ENCODE results near the gene FXYD4. TPM values are rescaled to one million over a fixed set of nuclear protein-coding genes. Genes with fewer than 3 reads are reported as not detected.
A peak's percentile ranks its signal among the peaks of the same experiment; 100 is the strongest.

FXYD4 gene
- total and polyA plus RNA-seq, 5 experiments from 2014 or later: not detected

GRCh38 chr10:43362191-43362839 lies 9.1 kb upstream of the FXYD4 start:
- POLR2A ChIA-PET: interaction anchor here (0.6 to 3.1 kb wide), 14 partner anchors 10 to 287 kb away, joined by 3 to 19 read pairs (median 3); partner anchors contain the start of genes CSGALNACT2, FXYD4, HNRNPF and ZNF32
- H3K36me3 Mint-ChIP-seq: no peaks in the 10 kb centered on the region
- ATAC-seq (peak; percentile 97 to 98), DNase-seq (peak; percentile 91 to 99 (median 96))
- H3K4me3 Mint-ChIP-seq: peak overlapping the region; percentile 84 to 100 (median 97)
- H3K27ac Mint-ChIP-seq: peak overlapping the region; percentile 95 to 99 (median 97)
- H3K9me3 Mint-ChIP-seq: no peaks in the 10 kb centered on the region
- peaks cover 15 to 31% (median 30%) of the 10 kb centered on the region in 4 donors for H3K4me1 Mint-ChIP-seq
- H3K27me3 Mint-ChIP-seq: peaks cover 0 to 2% (median 0%) of the 10 kb centered on the region in 5 donors

- POLR2A ChIA-PET: interaction anchor here (0.6 to 0.9 kb wide), 2 partner anchors 17 to 33 kb away, joined by 4 read pairs; no protein-coding TSS in a partner anchor
- H3K27ac Mint-ChIP-seq: peak overlapping the region in 2 of 10 donors; percentile 7 to 10
- DNase-seq (no peak), ATAC-seq (no peak)
- H3K27me3 Mint-ChIP-seq: peaks cover 0 to 2% (median 0%) of the 10 kb centered on the region in 5 donors
- no peak overlapping the region for H3K4me3 Mint-ChIP-seq
- H3K9me3 Mint-ChIP-seq: no peaks in the 10 kb centered on the region
- H3K36me3 Mint-ChIP-seq: no peaks in the 10 kb centered on the region
- peaks cover 13 to 29% (median 28%) of the 10 kb centered on the region in 4 donors for H3K4me1 Mint-ChIP-seq
These were observed 6.4 kb upstream of the FXYD4 start for GRCh38 chr10:43365001-43365400.

DNA sequence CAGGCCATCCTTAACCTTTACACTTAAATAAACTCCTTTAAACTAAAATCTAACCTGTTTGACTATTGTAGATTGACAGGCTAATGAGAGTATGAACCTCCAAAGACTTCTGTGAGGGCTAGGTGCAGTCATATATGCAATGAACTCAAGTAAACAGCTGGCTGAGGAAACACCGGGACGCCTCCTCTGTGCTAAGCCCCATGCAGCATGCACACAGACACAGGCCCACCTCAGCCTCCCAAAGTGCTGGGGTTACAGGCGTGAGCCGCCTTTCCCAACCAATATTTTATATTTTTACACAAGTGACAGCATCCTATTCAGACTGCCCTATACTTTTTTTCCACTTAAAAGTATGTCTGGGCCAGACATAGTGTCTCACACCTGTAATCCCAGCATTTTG lies 1.5 kb upstream of the FXYD4 start:
- Mint-ChIP-seq H3K4me3 (no peak overlapping the region), H3K27me3 (peaks cover 0 to 2% (median 0%) of the 10 kb centered on the region in 5 donors), H3K9me3 (no peaks in the 10 kb centered on the region), H3K36me3 (no peaks in the 10 kb centered on the region), H3K27ac (peak overlapping the region in 2 of 10 donors; percentile 34 to 60), H3K4me1 (peaks cover 5 to 16% (median 12%) of the 10 kb centered on the region in 4 donors)
- DNase-seq: peak in 1 of 10 donors; percentile 21
- ATAC-seq: no peak
- POLR2A ChIA-PET: no interaction called here

GRCh38 chr10:43370671-43371215 lies 693 bp upstream of the FXYD4 start:
- no peak for ATAC-seq
- Mint-ChIP-seq H3K4me1 (peaks cover 5 to 16% (median 12%) of the 10 kb centered on the region in 4 donors), H3K9me3 (no peaks in the 10 kb centered on the region), H3K27me3 (peaks cover 0 to 2% (median 0%) of the 10 kb centered on the region in 5 donors), H3K4me3 (no peak overlapping the region), H3K36me3 (no peaks in the 10 kb centered on the region), H3K27ac (no peak overlapping the region)
- POLR2A ChIA-PET: interaction anchor here (0.6 kb wide), 1 partner anchor 92 kb away, joined by 4 read pairs; no protein-coding TSS in a partner anchor
- DNase-seq: peak in 1 of 10 donors; percentile 32

GRCh38 chr10:43372765-43373361 lies 1.4 kb downstream of the FXYD4 start:
- POLR2A ChIA-PET: interaction anchor here (1.6 kb wide), 1 partner anchor 10 kb away, joined by 3 read pairs; no protein-coding TSS in a partner anchor
- Mint-ChIP-seq H3K4me3 (no peak overlapping the region), H3K36me3 (no peaks in the 10 kb centered on the region), H3K27ac (peak overlapping the region in 1 of 10 donors; percentile 59), H3K9me3 (no peaks in the 10 kb centered on the region), H3K27me3 (no peaks in the 10 kb centered on the region), H3K4me1 (peaks cover 5 to 16% (median 12%) of the 10 kb centered on the region in 4 donors)
- ATAC-seq: no peak
- peak in 1 of 10 donors; percentile 7 for DNase-seq

GRCh38 chr10:43373461-43373860 lies 2.0 kb downstream of the FXYD4 start:
- POLR2A ChIA-PET: interaction anchor here (0.5 to 1.0 kb wide), 2 partner anchors 13 to 28 kb away, joined by 3 to 4 read pairs; no protein-coding TSS in a partner anchor
- H3K27ac Mint-ChIP-seq: peak overlapping the region in 1 of 10 donors; percentile 81
- no peak for ATAC-seq
- H3K36me3 Mint-ChIP-seq: no peaks in the 10 kb centered on the region
- H3K27me3 Mint-ChIP-seq: no peaks in the 10 kb centered on the region
- H3K4me3 Mint-ChIP-seq: no peak overlapping the region
- DNase-seq: peak in 1 of 10 donors; percentile 41
- H3K9me3 Mint-ChIP-seq: no peaks in the 10 kb centered on the region
- peaks cover 5 to 16% (median 12%) of the 10 kb centered on the region in 4 donors for H3K4me1 Mint-ChIP-seq

GRCh38 chr10:43374194-43374593 lies 2.8 kb downstream of the FXYD4 start:
- POLR2A ChIA-PET: interaction anchor here (1.0 kb wide), 1 partner anchor 14 kb away, joined by 3 read pairs; no protein-coding TSS in a partner anchor
- peak overlapping the region in 1 of 10 donors; percentile 11 for H3K27ac Mint-ChIP-seq

GRCh38 chr10:43375401-43376020 lies 4.1 kb downstream of the FXYD4 start:
- Mint-ChIP-seq H3K4me3 (no peak overlapping the region), H3K27ac (peak overlapping the region in 1 of 10 donors; percentile 62)
- POLR2A ChIA-PET: no interaction called here

More at GRCh38 chr10:43374194-43374593, 2.8 kb downstream of the FXYD4 start:
- no peak overlapping the region for H3K4me3 Mint-ChIP-seq
- H3K36me3 Mint-ChIP-seq: no peaks in the 10 kb centered on the region
- peaks cover 5 to 16% (median 12%) of the 10 kb centered on the region in 4 donors for H3K4me1 Mint-ChIP-seq
- H3K9me3 Mint-ChIP-seq: no peaks in the 10 kb centered on the region
- ATAC-seq (no peak), DNase-seq (no peak)
- H3K27me3 Mint-ChIP-seq: no peaks in the 10 kb centered on the region

GRCh38 chr10:43376046-43376635 lies 4.7 kb downstream of the FXYD4 start:
- Mint-ChIP-seq H3K36me3 (no peaks in the 10 kb centered on the region), H3K27me3 (no peaks in the 10 kb centered on the region), H3K4me3 (no peak overlapping the region), H3K9me3 (no peaks in the 10 kb centered on the region), H3K4me1 (peaks cover 7 to 16% (median 13%) of the 10 kb centered on the region in 4 donors), H3K27ac (peak overlapping the region in 2 of 10 donors; percentile 22 to 62)
- ATAC-seq (no peak), DNase-seq (no peak)
- POLR2A ChIA-PET: no interaction called here

More at GRCh38 chr10:43375401-43376020, 4.1 kb downstream of the FXYD4 start:
- DNase-seq: no peak
- no peaks in the 10 kb centered on the region for H3K27me3 Mint-ChIP-seq
- peaks cover 5 to 16% (median 12%) of the 10 kb centered on the region in 4 donors for H3K4me1 Mint-ChIP-seq
- no peaks in the 10 kb centered on the region for H3K9me3 Mint-ChIP-seq
- H3K36me3 Mint-ChIP-seq: no peaks in the 10 kb centered on the region
- no peak for ATAC-seq

DNA sequence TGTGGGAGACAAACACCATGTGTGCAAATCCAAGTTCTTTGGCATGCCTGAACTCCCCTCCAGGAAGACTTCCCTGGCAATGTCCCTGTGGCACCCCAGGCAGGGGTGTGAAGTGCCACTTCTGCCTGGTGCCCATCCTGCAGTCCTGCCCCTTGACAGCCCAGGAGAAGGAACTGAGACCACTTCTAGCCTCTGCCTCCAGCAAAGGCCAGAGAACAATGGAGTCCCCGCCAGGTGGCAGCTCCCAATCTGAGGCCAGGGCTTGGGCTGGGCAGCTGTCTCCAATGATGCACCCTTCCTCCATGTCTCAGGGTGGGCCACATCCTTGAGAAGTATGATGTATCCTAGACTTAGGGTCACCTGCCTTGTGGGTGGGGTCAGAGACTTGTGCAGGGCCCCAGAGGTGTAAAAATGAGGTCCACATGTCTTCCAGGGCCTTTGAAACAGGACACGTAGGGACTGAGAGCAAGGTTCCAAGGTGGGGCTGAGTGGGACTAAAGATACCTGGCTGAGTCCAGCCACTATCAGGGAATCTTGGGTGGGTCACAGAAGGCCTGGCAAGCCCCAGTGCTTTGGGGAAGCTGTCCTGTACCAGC lies 5.5 kb downstream of the FXYD4 start:
- POLR2A ChIA-PET: no interaction called here
- ATAC-seq: no peak
- H3K4me3 Mint-ChIP-seq: no peak overlapping the region
- no peak for DNase-seq
- no peaks in the 10 kb centered on the region for H3K9me3 Mint-ChIP-seq
- H3K27me3 Mint-ChIP-seq: no peaks in the 10 kb centered on the region
- peak overlapping the region in 2 of 10 donors; percentile 5 to 45 for H3K27ac Mint-ChIP-seq
- no peaks in the 10 kb centered on the region for H3K36me3 Mint-ChIP-seq
- H3K4me1 Mint-ChIP-seq: peaks cover 7 to 16% (median 13%) of the 10 kb centered on the region in 4 donors

GRCh38 chr10:43377424-43377883 lies 6.0 kb downstream of the FXYD4 start:
- H3K9me3 Mint-ChIP-seq: no peaks in the 10 kb centered on the region
- H3K36me3 Mint-ChIP-seq: no peaks in the 10 kb centered on the region
- POLR2A ChIA-PET: no interaction called here
- H3K27me3 Mint-ChIP-seq: no peaks in the 10 kb centered on the region
- DNase-seq (no peak), ATAC-seq (no peak)
- H3K4me3 Mint-ChIP-seq: no peak overlapping the region
- peak overlapping the region in 1 of 10 donors; percentile 45 for H3K27ac Mint-ChIP-seq
- peaks cover 7 to 16% (median 13%) of the 10 kb centered on the region in 4 donors for H3K4me1 Mint-ChIP-seq
